Renal cortical epithelial cell (primary cell): ENCODE data around the gene TMEM219. TPM values are rescaled to one million over a fixed set of nuclear protein-coding genes. Genes with fewer than 3 reads are reported as not detected.

Experiments used
- DNase-seq: peaks from one replicate; pipeline ENCODE4 v3.0.0-alpha.2; 2011; ENCODE audit warnings: low read depth
- total RNA-seq: library from RNA; depleted of rRNA; stranded (reverse); fragments of >200 nt; gene quantifications from 2 replicates; pipeline ENCODE4 v1.2.3, GENCODE V29; 2014

TMEM219 gene
- total RNA-seq, 1 donor from 2014 or later = 48.9 TPM

- DNase-seq = no peak
Measured at GRCh38 chr16:29978564-29979270, 16.8 kb downstream of the TMEM219 start.

GRCh38 chr16:29982560-29983419 is 20.9 kb downstream of the TMEM219 start:
- no peak for DNase-seq

- no peak for DNase-seq
Measured at GRCh38 chr16:29983420-29984136, 21.7 kb downstream of the TMEM219 start.

- DNase-seq = no peak
Measured at GRCh38 chr16:29984137-29984763, 22.4 kb downstream of the TMEM219 start.

GRCh38 chr16:29984764-29985147 is 22.9 kb downstream of the TMEM219 start:
- DNase-seq = no peak

- no peak for DNase-seq
Measured at GRCh38 chr16:29985271-29985811, 23.5 kb downstream of the TMEM219 start.

GRCh38 chr16:29986231-29986630 is 24.4 kb downstream of the TMEM219 start:
- no peak for DNase-seq

- no peak for DNase-seq
Measured at GRCh38 chr16:29986931-29987330, 25.1 kb downstream of the TMEM219 start.

- no peak for DNase-seq
Measured at GRCh38 chr16:29987371-29988085, 25.6 kb downstream of the TMEM219 start.

GRCh38 chr16:29988346-29989075 is 26.6 kb downstream of the TMEM219 start:
- DNase-seq = no peak

GRCh38 chr16:29989111-29989858 is 27.4 kb downstream of the TMEM219 start:
- no peak for DNase-seq

- DNase-seq = no peak
Measured at GRCh38 chr16:29990034-29990433, 28.2 kb downstream of the TMEM219 start.

- no peak for DNase-seq
Measured at GRCh38 chr16:29990883-29991570, 29.1 kb downstream of the TMEM219 start.

GRCh38 chr16:29991571-29991904 is 29.7 kb downstream of the TMEM219 start:
- DNase-seq = no peak

- DNase-seq = peak; percentile 41
Measured at GRCh38 chr16:29992344-29992967, 30.6 kb downstream of the TMEM219 start.

GRCh38 chr16:29993191-29993902 is 31.5 kb downstream of the TMEM219 start:
- no peak for DNase-seq

GRCh38 chr16:29993903-29994599 is 32.2 kb downstream of the TMEM219 start:
- no peak for DNase-seq
